HG02970 (cell line): ENCODE data around the gene CRY2.

ENCODE experiments used
- ATAC-seq: cut with Tn5 transposase; IDR thresholded peaks from one replicate; pipeline ENCODE4 v1.9.1; 2021; ENCODE audit warnings: mild to moderate bottlenecking, moderate library complexity, moderate number of reproducible peaks; ENCODE audit not compliant: unreplicated experiment, low FRiP score

CRY2 gene

GRCh38 chr11:45927684-45928413 is 80.6 kb downstream of the CRY2 start:
- no peak for ATAC-seq

- ATAC-seq = no peak
These were observed 81.4 kb downstream of the CRY2 start for GRCh38 chr11:45928535-45929215.

- ATAC-seq = no peak
These were observed 82.3 kb downstream of the CRY2 start for GRCh38 chr11:45929486-45930030.

GRCh38 chr11:45930031-45930794 is 82.9 kb downstream of the CRY2 start:
- peak; percentile 68 for ATAC-seq

- no peak for ATAC-seq
These were observed 83.8 kb downstream of the CRY2 start for GRCh38 chr11:45930951-45931570.

- no peak for ATAC-seq
These were observed 84.5 kb downstream of the CRY2 start for GRCh38 chr11:45931739-45932138.

GRCh38 chr11:45932217-45932616 is 84.9 kb downstream of the CRY2 start:
- ATAC-seq = no peak
